Measurements from ENCODE around the gene FOXJ1.

FOXJ1 gene

GRCh38 chr17:76104140-76104895, 36.7 kb downstream of the FOXJ1 start:
- Histone ChIP-seq H3K9me3 (ENCODE audit: control insufficient read depth, insufficient read depth, low read depth, low read length) (no peaks in the 10 kb centered on the region), H3K36me3 (ENCODE audit: control insufficient read depth in 2 of 2, insufficient read depth in 1 of 2, low read length in 2 of 2) (peaks cover 25 to 28% of the 10 kb centered on the region in 2 experiments), H3K27ac (ENCODE audit: extremely low read depth, low read depth, low read length) (peak overlapping the region; percentile 83), H3K4me1 (ENCODE audit: control insufficient read depth, insufficient read depth, low read length) (0 out of 2 replicates have a peak, but pooled peaks cover 4% of the 10 kb centered on the region), H3K4me3 (ENCODE audit: low read depth, low read length) (peak overlapping the region; percentile 71)
- ChIA-PET CTCF (interaction anchor here (0.5 to 2.4 kb wide), 10 partner anchors 13 to 175 kb away, joined by 3 to 19 read pairs (median 4); no protein-coding TSS in a partner anchor), POLR2A (interaction anchor here (0.6 to 3.7 kb wide), 5 partner anchors 24 to 160 kb away, joined by 3 to 23 read pairs (median 11); partner anchors contain the start of genes SRP68, UBALD2 and ZACN)
- TF ChIP-seq ZNF701 (tag by site-specific recombination; IDR thresholded peaks at IDR 0.05) (no peak), MYNN (tag by site-specific recombination; IDR thresholded peaks at IDR 0.05; ENCODE audit: borderline replicate concordance) (no peak), AEBP2 (tag by site-specific recombination; IDR thresholded peaks at IDR 0.05; ENCODE audit: borderline replicate concordance) (no peak), TRIM28 (IDR thresholded peaks at IDR 0.05; ENCODE audit: borderline replicate concordance, low read length) (no peak), OVOL3 (tag by site-specific recombination; IDR thresholded peaks at IDR 0.05) (no peak; the same call in 1 of the 2 replicates), ZBTB17 (tag by site-specific recombination; IDR thresholded peaks at IDR 0.05) (0 out of 2 replicates have a peak, but pooled peaks have one; percentile 6), ZNF768 (tag by site-specific recombination; IDR thresholded peaks at IDR 0.05) (no peak), ZIC2 (tag by site-specific recombination; IDR thresholded peaks at IDR 0.05) (no peak), ZNF280D (tag by site-specific recombination; IDR thresholded peaks at IDR 0.05) (no peak), KLF9 (tag by site-specific recombination; IDR thresholded peaks at IDR 0.05; ENCODE audit: low read depth) (no peak), FEZF1 (tag by site-specific recombination; IDR thresholded peaks at IDR 0.05) (no peak), ZNF600 (tag by site-specific recombination; IDR thresholded peaks at IDR 0.05) (peak; percentile 13; the same call in 1 of the 2 replicates), ZNF518A (tag by site-specific recombination; conservative IDR thresholded peaks at IDR 0.05; ENCODE audit: low read depth) (no peak), ZSCAN16 (tag by site-specific recombination; IDR thresholded peaks at IDR 0.05) (no peak), ZNF776 (tag by site-specific recombination; IDR thresholded peaks at IDR 0.05; ENCODE audit: borderline replicate concordance) (no peak), GLI4 (tag by site-specific recombination; IDR thresholded peaks at IDR 0.05) (no peak), OSR2 (tag by site-specific recombination; IDR thresholded peaks at IDR 0.05) (no peak), ZNF747 (tag by site-specific recombination; IDR thresholded peaks at IDR 0.05) (no peak), ZNF19 (tag by site-specific recombination; IDR thresholded peaks at IDR 0.05; ENCODE audit: low read depth) (no peak), EGR2 (tag by site-specific recombination; IDR thresholded peaks at IDR 0.05; ENCODE audit: low read depth) (no peak), GLIS2 (tag by site-specific recombination; IDR thresholded peaks at IDR 0.05) (peak; percentile 14; the same call in 1 of the 2 replicates), ZNF449 (tag by site-specific recombination; IDR thresholded peaks at IDR 0.05) (0 out of 2 replicates have a peak, but pooled peaks have one; percentile 21)

Measured in HEK293 (cell line).